NCI-H2107 (cell line): ENCODE data around the gene EEF2.
"Not testable (repeated sequence)": the region's sequence is repeated elsewhere in the genome, so short reads cannot be mapped to it uniquely, and the experiment has no call there.

Source experiments
- DNase-seq: peaks from one replicate; lab custom pipeline; 2025; lab: John Stamatoyannopoulos, UW

Gene EEF2

DNA sequence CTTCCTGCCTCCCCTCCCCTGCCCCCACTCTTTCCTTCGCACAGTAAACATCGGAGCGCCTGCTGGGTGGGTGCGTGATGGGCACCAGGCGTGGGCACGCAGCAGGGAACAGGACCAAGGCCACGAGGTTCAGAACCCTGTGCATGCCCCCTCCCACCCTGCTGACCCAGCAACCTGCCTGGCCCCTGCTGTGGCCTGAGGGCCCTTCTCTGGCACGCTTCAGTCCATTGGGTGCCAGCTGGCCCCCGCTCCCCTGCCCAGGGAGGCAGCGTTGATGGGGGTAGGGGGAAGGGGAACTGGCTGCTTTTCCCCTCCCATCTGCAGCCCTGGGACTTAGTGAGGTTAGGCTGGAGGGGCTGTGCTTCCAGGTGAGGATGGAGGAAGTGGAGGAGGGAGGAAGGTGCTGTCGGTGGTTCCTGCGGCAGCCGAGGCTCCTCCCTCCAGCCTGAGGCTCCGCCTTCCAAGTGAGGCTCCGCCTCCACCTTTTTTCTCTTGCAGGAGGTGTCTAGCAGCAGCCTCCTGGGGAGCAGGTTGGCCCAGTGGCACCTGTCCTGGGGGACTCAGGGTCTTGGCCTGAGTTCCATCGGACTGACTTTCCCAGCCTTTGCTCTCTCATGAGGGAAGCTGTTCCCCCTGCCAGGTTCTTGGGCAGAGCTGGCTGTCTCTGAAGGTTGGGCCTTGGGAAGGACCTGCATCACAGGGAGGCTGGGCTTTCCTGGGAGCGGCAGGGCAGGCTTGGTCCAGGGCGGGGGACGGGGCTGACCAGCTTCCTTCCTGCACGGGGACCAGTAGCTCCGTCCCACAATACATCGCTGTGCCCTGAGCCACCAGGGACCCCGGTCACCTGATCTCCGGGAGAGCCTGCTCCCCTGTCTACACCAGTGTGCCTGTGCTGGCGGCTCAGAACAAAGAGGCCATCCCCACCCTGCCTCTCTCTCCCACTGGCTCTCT, 29.6 kb upstream of the EEF2 start:
- DNase-seq = no peak

DNA sequence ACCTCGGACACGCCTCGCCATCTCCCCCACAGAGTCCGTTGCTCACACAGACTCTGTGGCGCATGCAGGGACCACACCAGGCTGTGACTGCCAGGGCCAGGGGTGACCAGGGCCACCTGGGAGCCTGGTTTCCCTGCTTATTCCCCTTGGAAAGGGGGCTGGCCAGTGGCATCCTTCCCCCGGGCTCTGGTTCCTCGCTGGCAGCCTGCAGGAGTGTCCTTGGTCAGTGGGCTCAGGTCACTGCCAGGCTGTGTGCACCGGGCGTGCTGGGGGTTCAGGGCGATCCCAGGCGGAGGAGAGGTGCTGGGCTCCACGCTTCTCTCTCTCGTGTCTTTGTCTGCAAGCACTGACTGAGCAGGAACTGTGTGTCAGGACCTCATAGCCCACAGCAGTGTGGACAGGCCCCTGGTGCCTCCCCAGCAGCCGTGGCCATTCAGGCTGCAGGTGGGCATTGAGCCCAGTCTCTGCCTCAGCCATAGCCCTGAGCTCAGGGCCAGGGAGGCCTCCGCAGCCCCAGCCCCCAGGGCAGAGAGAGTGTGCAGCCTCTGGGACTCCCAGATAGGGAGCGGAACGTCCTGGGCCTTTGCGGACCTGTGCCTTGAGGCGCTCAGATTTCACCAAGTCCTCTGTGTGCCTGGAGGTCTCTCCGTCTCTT, 28.8 kb upstream of the EEF2 start:
- no peak for DNase-seq

DNA sequence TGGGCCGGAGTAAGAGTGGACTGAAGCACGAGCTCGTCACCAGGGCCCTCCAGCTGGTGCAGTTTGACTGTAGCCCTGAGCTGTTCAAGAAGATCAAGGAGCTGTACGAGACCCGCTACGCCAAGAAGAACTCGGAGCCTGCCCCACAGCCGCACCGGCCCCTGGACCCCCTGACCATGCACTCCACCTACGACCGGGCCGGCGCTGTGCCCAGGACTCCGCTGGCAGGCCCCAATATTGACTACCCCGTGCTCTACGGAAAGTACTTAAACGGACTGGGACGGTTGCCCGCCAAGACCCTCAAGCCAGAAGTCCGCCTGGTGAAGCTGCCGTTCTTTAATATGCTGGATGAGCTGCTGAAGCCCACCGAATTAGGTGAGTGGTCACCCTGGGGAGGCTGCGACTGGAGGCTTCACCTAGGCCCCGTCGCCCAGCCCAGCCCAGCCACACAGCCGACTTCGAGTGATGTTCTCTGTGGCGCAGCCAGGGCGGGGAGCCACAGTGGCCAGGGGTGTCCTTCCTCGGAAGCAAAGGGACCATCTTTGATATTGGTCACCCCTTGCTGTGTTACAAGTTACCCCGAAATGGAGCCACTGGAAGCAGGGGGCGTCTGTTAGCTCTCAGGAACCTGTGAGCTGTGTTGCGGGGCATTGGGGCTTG, 27.8 kb upstream of the EEF2 start:
- DNase-seq = no peak

DNA sequence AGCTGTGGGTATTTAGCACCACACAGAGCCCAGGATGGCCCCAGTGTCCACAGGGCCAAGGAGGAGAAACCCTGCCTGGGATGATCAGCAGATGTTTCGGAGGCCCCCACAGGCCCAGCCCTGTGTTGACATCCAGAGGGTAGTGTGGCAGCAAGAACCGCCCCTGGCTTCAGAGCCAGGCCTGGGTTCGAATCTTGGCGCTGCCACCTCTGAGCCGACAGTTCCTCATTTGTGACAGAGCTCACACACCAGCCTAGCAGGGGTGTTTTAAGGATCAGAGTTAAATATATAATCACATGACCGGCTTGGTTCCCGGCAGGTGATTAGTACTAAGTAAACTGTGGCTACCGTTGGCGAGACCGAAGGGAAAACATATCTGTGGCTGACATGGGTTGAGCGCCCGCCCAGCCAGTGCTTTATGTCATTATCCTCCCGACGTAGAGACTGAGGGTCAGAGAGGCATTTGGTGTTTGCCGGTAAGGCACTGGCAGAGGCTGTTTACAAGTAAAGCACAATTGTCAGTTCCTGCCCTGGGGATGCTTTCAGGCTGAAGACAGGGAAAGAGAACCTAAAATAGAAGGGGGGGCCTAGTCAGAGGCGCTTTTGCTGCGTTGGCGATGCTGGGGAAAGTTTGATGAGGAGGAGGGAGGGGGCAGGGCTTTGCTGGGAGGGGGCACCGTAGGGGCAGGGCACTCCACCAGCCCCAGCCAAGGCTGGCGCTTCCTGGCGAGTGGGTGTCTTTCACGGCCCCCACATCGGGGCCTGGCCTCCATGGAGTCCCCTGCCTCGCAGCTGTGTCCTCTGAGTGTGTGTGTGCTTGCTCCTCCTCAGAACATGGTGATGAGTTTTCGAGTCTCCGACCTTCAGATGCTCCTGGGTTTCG, 27.1 kb upstream of the EEF2 start:
- DNase-seq = peak; percentile 71

DNA sequence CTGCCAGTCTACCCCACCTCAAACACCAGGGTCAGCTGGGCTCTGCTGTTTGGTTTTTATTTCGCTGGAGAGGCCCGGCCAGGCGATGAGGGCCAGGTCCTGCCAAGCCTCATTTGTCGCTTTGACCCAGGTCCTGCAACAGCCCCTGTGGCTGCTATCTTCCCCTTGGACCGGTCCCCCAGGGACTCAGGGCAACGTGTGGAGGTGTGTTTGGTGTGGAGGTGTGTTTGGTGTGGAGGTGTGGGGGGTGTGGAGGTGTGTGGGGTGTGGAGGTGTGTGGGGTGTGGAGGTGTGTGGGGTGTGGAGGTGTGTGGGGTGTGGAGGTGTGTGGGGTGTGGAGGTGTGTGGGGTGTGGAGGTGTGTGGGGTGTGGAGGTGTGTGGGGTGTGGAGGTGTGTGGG, 26.2 kb upstream of the EEF2 start:
- not testable (repeated sequence) for DNase-seq

DNA sequence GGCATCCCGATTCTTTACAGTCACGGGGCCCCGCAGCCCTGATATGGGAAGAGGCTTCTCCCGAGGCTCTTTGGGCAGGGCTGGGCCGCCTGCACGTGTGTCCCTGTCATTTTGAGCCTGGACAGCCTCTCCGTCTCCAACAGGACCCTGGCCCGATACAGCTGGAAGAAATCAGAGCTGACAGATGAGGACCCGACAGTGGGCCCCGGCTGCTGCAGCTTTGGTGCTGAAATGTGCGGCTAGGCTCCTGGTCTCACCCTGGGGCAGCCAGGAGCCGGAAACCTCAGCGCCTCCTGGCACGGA, 25.5 kb upstream of the EEF2 start:
- DNase-seq = no peak

DNA sequence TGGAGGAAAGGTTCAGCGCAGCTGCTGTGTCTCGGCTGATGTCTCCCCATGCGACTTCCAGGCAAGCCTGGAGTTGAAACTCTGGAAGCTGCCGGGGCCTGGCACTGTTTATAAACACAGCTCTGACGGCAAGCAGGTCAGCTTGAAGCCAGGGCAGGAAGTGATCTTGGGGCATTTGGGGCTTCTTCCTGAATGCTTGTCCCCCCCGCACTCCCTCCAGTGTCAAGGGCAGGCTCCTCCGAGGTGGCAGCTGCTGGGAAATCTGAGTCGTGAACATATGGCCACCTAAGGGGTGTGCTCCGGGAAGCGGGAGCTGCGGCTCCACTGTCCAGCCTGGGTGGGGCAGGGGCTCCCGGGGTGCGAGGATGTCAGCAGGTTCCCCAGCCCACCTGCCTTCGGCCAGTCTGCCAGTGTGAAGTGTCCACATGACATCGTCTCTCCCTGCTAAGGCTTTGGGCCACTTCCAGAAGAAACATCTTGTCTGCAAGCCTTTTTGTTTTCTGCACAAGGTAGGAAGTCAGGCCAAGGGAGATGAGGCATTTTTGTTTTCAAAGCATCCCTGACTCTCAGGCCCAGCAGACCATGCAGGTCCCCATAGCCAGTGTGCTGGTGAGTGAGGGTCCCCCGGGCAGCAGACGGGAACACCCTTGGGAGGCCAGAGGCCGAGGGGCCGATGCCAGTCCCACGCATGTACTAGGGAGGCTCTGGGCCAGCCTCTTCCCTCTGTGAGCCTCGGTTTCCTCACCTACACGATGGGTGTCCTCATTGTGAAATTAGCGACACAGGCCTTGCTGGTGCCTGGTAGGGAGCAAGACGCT, 24.9 kb upstream of the EEF2 start:
- no peak for DNase-seq

DNA sequence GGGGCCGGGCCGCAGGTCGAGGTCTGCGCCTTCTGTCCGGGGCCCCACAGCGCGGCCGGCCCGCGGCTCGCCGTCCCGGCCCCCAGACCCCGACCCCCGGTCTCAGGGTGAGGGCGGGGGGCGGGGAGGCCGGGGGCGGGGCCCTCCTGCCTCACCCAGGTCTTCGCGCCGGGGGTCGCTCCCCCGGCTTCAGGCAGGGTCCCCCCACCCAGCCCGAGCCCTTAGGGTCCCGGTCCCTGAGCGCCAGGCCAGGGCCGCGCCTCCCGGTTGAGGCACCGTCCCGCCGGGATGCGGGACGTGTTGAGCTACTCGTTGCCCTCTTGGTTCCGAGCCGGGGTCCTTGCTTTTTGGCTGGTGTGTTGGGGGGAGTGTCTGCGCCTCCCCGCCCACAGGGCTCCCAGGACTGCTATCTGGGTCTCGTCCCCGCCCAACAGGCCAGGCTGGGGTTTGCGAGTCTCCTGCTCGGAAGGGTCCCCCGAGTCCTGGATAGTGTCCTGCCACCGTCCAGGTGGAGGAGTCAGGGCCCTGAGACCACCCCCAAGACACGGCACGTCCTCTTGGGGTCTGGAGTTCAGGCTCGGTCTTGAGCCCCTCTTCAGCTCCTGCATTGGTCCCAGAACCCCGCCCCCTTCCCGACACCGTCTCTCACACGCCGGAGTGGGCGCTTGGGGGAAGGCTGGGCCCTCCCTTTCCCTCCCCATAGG, 22.7 kb upstream of the EEF2 start:
- DNase-seq = no peak

DNA sequence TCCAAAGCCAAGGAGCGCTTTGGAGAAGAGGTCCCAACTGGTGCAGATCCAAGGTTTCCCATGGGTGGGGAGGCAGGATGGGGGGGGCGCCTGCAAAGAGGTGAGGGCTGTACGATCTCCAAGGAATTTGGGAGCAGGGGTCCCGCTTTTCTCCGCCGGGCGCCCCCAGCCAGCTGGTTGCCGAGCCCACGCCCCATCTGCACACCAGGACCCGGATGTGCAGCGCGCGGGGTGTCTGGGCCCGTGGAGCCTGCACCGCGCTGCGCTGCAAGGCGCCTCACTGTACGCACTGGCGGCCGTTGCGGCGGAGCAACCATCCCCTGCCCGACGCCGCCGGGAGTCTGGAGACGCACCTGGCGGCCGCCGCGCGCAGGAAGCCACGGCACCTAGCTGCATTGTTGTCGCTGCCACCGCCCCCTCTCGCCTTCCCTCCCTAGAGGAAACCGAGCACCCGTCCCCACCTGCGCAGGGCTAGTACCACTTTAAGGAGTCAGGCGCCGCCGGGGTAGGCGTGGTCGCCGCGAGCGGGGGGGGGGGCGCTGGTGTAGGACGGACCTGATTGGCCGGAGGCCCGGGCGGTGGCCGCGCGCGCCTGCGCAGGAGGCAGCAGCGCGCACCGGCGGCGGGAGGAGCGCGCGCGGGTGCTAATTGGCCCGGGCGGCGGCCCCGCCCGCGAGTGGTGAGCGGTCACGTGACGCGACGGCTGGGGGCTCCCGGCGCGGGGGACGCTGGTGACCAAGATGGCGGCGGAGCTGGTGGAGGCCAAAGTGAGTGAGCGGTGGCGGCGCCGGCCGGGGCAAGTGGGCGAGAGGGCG, 22.0 kb upstream of the EEF2 start, which contains the start of gene PIAS4:
Gene PIAS4, plus strand, starts transcription at position 716 of the 815 bp plus-strand sequence. Its CDS starts 25 bp downstream, at position 741.
- DNase-seq = peak; percentile 99

DNA sequence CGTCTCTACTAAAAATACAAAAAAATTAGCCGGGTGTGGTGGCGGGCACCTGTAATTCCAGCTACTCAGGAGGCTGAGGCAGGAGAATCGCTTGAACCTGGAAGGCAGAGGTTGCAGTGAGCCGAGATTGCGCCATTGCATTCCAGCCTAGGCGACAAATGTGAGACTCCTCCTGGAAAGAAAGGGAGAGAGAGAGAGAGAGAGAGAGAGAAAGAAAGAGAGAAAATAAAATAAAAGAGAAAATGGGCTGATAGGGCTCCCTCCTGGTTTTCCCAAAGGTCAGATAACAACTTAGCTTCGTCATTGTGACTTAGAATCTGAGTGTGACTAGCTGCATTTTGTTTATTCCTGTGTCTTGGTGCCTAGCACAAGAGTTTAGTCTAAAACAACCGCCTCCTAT, 20.2 kb upstream of the EEF2 start:
- not testable (repeated sequence) for DNase-seq

DNA sequence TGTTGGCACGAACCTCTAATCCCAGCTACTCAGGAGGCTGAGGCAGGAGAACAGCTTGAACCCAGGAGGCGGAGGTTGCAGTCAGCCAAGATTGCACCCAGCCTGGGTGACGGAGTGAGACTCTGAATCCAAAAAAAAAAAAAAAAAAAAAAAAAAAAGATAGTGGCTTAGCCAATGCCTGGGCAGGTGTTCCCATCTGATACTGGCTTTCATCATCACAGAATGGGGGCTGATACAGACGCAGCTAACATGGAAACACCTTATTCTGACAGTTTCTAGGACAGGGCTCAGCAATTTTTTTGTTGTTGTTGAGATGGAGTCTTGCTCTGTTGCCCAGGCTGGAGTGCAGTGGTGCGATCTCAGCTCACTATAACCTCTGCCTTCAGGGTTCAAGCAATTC, 15.5 kb upstream of the EEF2 start:
- DNase-seq = not testable (repeated sequence)

DNA sequence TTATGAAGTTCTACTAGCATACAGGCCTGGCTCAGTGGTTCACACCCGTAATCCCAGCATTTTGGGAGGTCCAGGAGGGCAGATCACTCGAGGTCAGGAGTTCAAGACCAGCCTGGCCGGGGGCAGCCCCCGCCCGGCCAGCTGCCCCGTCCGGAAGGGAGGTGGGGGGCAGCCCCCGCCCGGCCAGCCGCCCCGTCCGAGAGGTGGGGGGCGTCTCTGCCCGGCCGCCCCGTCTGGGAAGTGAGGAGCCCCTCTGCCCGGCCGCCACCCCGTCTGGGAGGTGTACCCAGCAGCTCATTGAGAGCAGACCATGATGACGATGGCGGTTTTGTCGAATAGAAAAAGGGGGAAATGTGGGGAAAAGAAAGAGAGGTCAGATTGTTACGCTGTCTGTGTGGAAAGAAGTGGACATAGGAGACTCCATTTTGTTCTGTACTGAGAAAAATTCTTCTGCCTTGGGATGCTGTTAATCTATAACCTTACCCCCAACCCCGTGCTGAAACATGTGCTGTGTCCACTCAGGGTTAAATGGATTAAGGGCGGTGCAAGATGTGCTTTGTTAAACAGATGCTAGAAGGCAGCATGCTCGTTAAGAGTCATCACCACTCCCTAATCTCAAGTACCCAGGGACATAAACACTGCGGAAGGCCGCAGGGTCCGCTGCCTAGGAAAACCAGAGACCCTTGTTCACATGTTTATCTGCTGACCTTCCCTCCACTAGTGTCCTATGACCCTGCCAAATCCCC, 13.6 kb upstream of the EEF2 start:
- not testable (repeated sequence) for DNase-seq

DNA sequence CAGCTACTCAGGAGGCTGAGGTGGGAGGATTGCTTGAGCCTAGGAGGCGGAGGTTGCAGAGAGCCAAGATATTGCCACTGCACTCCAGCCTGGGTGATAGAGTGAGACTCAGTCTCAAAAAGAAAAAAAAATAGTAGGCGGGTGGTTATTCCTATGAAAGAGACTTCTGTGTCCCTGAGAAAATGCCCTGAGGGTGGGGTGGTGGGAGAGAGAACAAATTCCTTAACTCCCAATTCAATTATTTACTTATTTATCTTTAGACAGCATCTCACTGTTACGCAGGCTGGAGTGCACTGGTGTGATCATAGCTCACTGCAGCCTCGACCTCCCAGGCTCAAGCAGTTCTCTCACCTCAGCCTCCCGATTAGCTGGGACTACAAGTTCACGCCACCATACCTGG, 10.3 kb upstream of the EEF2 start:
- DNase-seq = no peak

DNA sequence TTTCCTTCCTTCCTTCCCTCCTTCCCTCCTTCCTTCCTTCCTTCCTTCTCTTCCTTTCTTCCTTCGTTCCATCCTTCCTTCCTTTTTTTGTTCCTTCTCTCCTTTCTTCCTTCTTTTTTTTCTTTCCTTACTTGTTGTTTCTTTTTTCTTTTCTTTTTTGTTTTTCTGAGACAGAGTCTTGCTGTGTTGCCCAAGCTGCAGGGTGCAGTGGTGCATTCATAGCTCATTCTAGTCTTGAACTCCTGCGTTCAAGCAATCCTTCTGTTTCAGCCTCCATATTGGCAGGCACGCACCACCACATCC, 5.5 kb upstream of the EEF2 start:
- no peak for DNase-seq

DNA sequence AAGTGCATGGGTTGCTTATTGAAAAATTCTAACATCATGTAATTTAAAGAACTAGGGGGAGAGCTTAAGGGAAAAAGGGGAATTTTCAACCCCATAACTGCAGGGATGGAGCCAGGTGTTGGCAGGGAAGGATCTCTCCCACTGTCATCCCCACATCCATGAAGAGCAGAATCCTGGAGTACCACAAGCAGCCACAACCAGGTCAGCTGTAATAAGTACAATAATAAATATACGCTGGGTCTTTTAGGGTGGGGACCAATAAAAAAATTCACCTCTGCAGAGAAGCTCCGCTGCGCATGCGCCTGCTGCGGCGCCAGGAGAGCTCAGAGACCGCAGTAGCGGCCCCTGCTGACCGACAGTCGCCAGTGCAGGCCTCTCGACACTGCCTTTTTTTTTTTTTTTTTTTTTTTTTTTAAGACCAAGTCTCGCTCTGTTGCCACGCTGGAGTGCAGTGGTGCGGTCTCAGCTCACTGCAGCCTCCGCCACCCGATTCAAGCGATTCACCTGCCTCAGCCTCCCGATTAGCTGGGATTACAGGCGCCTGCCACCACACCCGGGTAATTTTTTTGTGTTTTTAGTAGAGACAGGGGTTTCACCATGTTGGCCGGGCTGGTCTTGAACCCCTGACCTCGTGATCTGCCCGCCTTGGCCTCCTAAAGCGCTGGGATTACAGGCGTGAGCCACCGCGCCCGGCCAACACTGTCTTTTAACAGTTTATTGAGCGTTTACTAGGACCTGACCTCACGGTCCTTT, 2.5 kb upstream of the EEF2 start:
- DNase-seq = peak; percentile 79

DNA sequence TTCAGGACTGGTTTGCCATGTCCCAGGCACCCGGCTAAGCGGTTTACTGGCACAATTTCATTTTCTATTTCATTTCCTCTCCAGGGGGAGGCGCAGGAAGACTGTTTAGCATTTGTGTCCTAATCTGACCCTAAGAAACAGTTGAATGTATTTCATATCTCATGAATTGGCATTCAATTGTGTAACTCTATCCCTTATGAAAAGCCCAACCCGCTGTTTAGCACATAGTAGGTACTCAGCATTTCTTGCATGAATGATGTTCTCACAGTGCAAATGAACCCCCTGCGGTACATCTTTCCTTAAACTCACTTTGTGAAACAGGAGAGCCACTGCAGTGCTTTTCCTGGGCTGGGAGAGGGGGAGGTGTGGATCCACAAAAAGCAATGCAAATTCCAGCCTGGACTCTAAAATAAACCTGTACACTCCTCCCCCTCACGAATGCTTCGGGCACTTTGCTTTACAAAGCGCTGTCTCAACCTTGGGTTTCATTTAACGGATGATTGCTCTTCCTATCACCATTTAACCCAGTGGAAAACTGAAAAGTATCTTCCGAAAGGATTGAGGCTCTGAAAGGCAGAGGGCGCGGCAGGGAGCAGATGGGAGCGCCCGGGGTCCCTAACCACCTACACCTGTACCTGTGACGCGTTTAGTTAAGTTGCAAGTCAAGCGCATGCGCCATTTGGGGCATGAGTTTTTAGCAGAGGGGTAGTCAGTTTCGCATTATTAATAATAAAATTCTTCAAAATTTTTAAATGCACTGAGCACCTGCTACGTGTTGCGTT, 1.2 kb upstream of the EEF2 start:
- DNase-seq = peak; percentile 86

DNA sequence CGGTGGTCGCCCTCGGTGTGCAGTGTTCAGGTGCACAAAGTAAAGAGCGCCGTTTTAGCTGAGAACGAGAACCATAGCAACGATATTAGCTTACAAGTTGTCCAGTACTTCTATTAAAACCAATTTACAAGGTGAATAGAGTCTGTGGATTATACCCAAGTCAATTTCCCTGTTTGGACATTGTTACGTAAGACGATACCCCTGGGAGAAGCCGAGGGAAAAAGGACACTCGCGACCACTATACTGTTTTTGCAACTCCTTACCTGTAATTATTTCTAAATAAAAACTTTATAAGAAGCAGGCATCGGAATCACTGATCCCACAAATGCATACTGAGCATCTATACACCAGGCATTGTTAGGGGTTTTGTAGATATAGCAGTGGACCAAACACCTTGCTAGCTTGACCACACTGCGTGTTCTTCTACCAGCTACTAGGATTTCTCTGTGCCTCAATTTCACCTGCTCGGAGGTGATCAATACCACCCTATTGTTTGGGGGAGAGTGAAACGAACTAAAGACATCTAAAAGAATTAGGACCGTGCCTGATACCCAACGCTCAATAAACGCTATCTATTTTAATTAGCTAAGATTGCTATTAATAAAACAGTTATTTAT, 488 bp upstream of the EEF2 start:
- no peak for DNase-seq
